ENCODE measurements around the gene B9D2. TPM values are rescaled to one million over a fixed set of nuclear protein-coding genes. Genes with fewer than 3 reads are reported as not detected.

Gene B9D2
- polyA plus RNA-seq, 3 donors, result 12.2 to 32.5 (median 25.1) TPM

DNA sequence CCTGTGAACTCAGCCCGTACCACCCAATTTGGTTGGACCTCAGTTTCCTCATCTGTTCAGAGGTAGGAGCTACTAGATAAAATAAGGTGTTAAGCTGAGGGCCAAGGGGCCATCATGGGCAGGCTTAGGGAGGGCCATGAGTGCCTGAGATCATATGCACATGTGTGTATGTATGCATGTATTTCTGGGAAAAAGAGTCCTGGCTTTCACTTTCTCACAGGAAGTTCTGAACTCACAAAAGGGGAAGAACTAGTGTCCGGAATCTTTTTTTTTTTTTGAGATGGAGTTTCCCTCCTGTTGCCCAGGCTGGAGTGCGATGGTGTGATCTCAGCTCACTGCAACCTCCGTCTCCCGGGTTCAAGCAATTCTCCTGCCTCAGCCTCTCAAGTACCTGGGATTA, 29.2 kb downstream of the B9D2 start:
- peak overlapping the region; percentile 71 for H3K9ac ChIP-seq (ENCODE audit: insufficient read depth, low read length, poor library complexity, severe bottlenecking)
- H3K27me3 ChIP-seq (ENCODE audit: control insufficient read depth in 2 of 2, insufficient read depth in 2 of 2, low read length in 2 of 2), result no peaks in the 10 kb centered on the region
- peak overlapping the region; percentile 2 to 67 (median 22) for H3K4me3 ChIP-seq (replicated peaks in 1 of 3; ENCODE audit: low read depth in 2 of 3, low read length in 3 of 3)
- peaks cover 50 to 86% of the 10 kb centered on the region in 2 donors for H3K36me3 Mint-ChIP-seq
- H3K9me3 ChIP-seq (replicated peaks in 1 of 2; ENCODE audit: control insufficient read depth in 1 of 2, insufficient read depth in 1 of 2, low read length in 2 of 2), result no peaks in the 10 kb centered on the region
- peak overlapping the region; percentile 66 to 87 for H3K4me3 Mint-ChIP-seq
- H3K27ac Mint-ChIP-seq, result peak overlapping the region; percentile 95 to 99 (median 98)
- no peak for TF ChIP-seq CTCF (IDR thresholded peaks at IDR 0.05)
- H3K4me1 Mint-ChIP-seq, result peaks cover 69% of the 10 kb centered on the region
- H3K4me1 ChIP-seq (ENCODE audit: control insufficient read depth in 1 of 2, insufficient read depth in 2 of 2, low read length in 2 of 2), result peaks cover 60 to 81% of the 10 kb centered on the region in 2 donors
- H3K9me3 Mint-ChIP-seq, result no peaks in the 10 kb centered on the region
- WGBS (ENCODE audit: insufficient coverage), result no CpG with 5 or more reads among the region's 5 CpGs
- peak overlapping the region; percentile 94 to 98 for H3K27ac ChIP-seq (ENCODE audit: low read depth in 1 of 2, low read length in 2 of 2)
- H2AFZ ChIP-seq (ENCODE audit: insufficient read depth, low read depth, low read length, poor library complexity, severe bottlenecking), result no peak overlapping the region
- H3K27me3 Mint-ChIP-seq (ENCODE audit: low read depth in 3 of 3), result peaks cover 0 to 2% (median 0%) of the 10 kb centered on the region in 3 donors
- peaks cover 87% of the 10 kb centered on the region for H3K79me2 ChIP-seq (ENCODE audit: insufficient read depth, low read length)
- H3K36me3 ChIP-seq (replicated peaks in 1 of 2; ENCODE audit: control insufficient read depth in 1 of 2, insufficient read depth in 2 of 2, low read length in 2 of 2), result peaks cover 53 to 86% of the 10 kb centered on the region in 2 donors
- intact Hi-C loops (cut with micrococcal nuclease), result no loop called here
- peak; percentile 77 to 89 (median 86) for DNase-seq
- H4K20me1 ChIP-seq (ENCODE audit: insufficient read depth, low read length), result peaks cover 63% of the 10 kb centered on the region
- H3K4me2 ChIP-seq (replicated peaks; ENCODE audit: extremely low read depth, low read length, poor library complexity, severe bottlenecking), result peak overlapping the region; percentile 72

DNA sequence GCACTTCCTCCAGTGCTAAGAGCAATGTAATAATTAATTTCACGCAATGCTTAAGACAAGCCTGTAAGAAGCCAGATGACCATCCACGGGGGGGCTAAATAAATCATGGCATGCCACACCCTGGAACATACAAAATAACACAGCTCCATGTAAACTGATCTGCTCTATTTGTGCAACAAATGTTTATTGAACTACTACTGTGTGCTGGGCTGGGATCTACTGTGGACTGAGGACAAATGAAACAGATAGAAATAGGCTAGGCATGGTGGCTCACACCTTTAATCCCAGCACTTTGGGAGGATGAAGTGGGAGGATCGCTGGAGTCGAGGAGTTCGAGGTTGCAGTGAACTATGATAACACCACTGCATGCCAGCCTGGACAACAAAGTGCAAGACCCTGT, 31.5 kb downstream of the B9D2 start:
- Mint-ChIP-seq H3K9me3 (no peaks in the 10 kb centered on the region), H3K4me3 (no peak overlapping the region), H3K36me3 (peaks cover 45 to 74% of the 10 kb centered on the region in 2 donors), H3K27me3 (ENCODE audit: low read depth in 3 of 3) (peaks cover 0 to 4% (median 0%) of the 10 kb centered on the region in 3 donors), H3K4me1 (peaks cover 73% of the 10 kb centered on the region), H3K27ac (peak overlapping the region in 5 of 7 donors; percentile 3 to 97 (median 51))
- no peaks in the 10 kb centered on the region for H3K27me3 ChIP-seq (ENCODE audit: control insufficient read depth in 2 of 2, insufficient read depth in 2 of 2, low read length in 2 of 2)
- no peak overlapping the region for H3K4me2 ChIP-seq (replicated peaks; ENCODE audit: extremely low read depth, low read length, poor library complexity, severe bottlenecking)
- peaks cover 83 to 96% of the 10 kb centered on the region in 2 donors for H3K4me1 ChIP-seq (ENCODE audit: control insufficient read depth in 1 of 2, insufficient read depth in 2 of 2, low read length in 2 of 2)
- peaks cover 37 to 65% of the 10 kb centered on the region in 2 donors for H3K36me3 ChIP-seq (replicated peaks in 1 of 2; ENCODE audit: control insufficient read depth in 1 of 2, insufficient read depth in 2 of 2, low read length in 2 of 2)
- intact Hi-C loops (cut with micrococcal nuclease), result no loop called here
- no peak for DNase-seq
- peak overlapping the region in 1 of 2 donors; percentile 68 for H3K27ac ChIP-seq (ENCODE audit: low read depth in 1 of 2, low read length in 2 of 2)
- H3K9ac ChIP-seq (ENCODE audit: insufficient read depth, low read length, poor library complexity, severe bottlenecking), result no peak overlapping the region
- H2AFZ ChIP-seq (ENCODE audit: insufficient read depth, low read depth, low read length, poor library complexity, severe bottlenecking), result no peak overlapping the region
- TF ChIP-seq CTCF (IDR thresholded peaks at IDR 0.05), result no peak
- no peaks in the 10 kb centered on the region for H3K9me3 ChIP-seq (replicated peaks in 1 of 2; ENCODE audit: control insufficient read depth in 1 of 2, insufficient read depth in 1 of 2, low read length in 2 of 2)
- WGBS (ENCODE audit: insufficient coverage), result 100% methylated on average over 3 of the region's 5 CpGs
- no peak overlapping the region for H3K4me3 ChIP-seq (replicated peaks in 1 of 3; ENCODE audit: low read depth in 2 of 3, low read length in 3 of 3)
- peaks cover 45% of the 10 kb centered on the region for H4K20me1 ChIP-seq (ENCODE audit: insufficient read depth, low read length)
- peaks cover 64% of the 10 kb centered on the region for H3K79me2 ChIP-seq (ENCODE audit: insufficient read depth, low read length)
